GM18519 (cell line): ENCODE measurements around the gene BIN1.
"Not testable (repeated sequence)": the region's sequence is repeated elsewhere in the genome, so short reads cannot be mapped to it uniquely, and the experiment has no call there.

Experiments used
- ATAC-seq: cut with Tn5 transposase; IDR thresholded peaks from one replicate; pipeline ENCODE4 v1.9.1; 2021; ENCODE audit warnings: mild to moderate bottlenecking, moderate library complexity; ENCODE audit not compliant: unreplicated experiment, low FRiP score

Gene BIN1

GRCh38 chr2:127134833-127135830 lies 28.2 kb upstream of the BIN1 start:
- ATAC-seq: no peak

GRCh38 chr2:127134235-127134634 lies 27.3 kb upstream of the BIN1 start:
- ATAC-seq: no peak

GRCh38 chr2:127133793-127134192 lies 26.8 kb upstream of the BIN1 start:
- no peak for ATAC-seq

GRCh38 chr2:127130421-127130820 lies 23.5 kb upstream of the BIN1 start:
- no peak for ATAC-seq

GRCh38 chr2:127129937-127130336 lies 23.0 kb upstream of the BIN1 start:
- no peak for ATAC-seq

- peak; percentile 97 for ATAC-seq
These were observed 21.5 kb upstream of the BIN1 start for GRCh38 chr2:127128445-127128904.

GRCh38 chr2:127125821-127126220 lies 18.9 kb upstream of the BIN1 start:
- no peak for ATAC-seq

GRCh38 chr2:127124426-127124825 lies 17.5 kb upstream of the BIN1 start:
- ATAC-seq: no peak

GRCh38 chr2:127122361-127123027 lies 15.5 kb upstream of the BIN1 start:
- no peak for ATAC-seq

GRCh38 chr2:127121776-127122176 lies 14.8 kb upstream of the BIN1 start:
- no peak for ATAC-seq

GRCh38 chr2:127121353-127121752 lies 14.4 kb upstream of the BIN1 start:
- ATAC-seq: no peak

- not testable (repeated sequence) for ATAC-seq
These were observed 13.5 kb upstream of the BIN1 start for GRCh38 chr2:127120408-127120807.

GRCh38 chr2:127118467-127118866 lies 11.5 kb upstream of the BIN1 start:
- ATAC-seq: no peak

GRCh38 chr2:127118038-127118437 lies 11.1 kb upstream of the BIN1 start:
- ATAC-seq: no peak

GRCh38 chr2:127117603-127118002 lies 10.6 kb upstream of the BIN1 start:
- no peak for ATAC-seq

- ATAC-seq: no peak
These were observed 8.7 kb upstream of the BIN1 start for GRCh38 chr2:127115471-127116199.

- no peak for ATAC-seq
These were observed 4.0 kb upstream of the BIN1 start for GRCh38 chr2:127110985-127111384.

GRCh38 chr2:127108090-127108523 lies 1.2 kb upstream of the BIN1 start:
- ATAC-seq: no peak

GRCh38 chr2:127107622-127107999 lies 657 bp upstream of the BIN1 start:
- peak; percentile 18 for ATAC-seq

GRCh38 chr2:127106457-127106990 lies 430 bp downstream of the BIN1 start:
- ATAC-seq: no peak
